ENCODE measurements around the gene SYCP2. TPM values are rescaled to one million over a fixed set of nuclear protein-coding genes. Genes with fewer than 3 reads are reported as not detected.

The SYCP2 gene
- total RNA-seq, 4 donors from 2014 or later: 1.9 to 8.5 (median 5.9) TPM

- WGBS, 2 donors: 0 to 2% methylated on average over 1 to 12 of the region's 24 CpGs
- no peaks in the 10 kb centered on the region for H3K27me3 ChIP-seq
- H3K4me1 ChIP-seq: peaks cover 17 to 25% of the 10 kb centered on the region in 2 donors
- intact Hi-C loops (cut with DNase I): no loop called here
- TF ChIP-seq, protein P1, sequence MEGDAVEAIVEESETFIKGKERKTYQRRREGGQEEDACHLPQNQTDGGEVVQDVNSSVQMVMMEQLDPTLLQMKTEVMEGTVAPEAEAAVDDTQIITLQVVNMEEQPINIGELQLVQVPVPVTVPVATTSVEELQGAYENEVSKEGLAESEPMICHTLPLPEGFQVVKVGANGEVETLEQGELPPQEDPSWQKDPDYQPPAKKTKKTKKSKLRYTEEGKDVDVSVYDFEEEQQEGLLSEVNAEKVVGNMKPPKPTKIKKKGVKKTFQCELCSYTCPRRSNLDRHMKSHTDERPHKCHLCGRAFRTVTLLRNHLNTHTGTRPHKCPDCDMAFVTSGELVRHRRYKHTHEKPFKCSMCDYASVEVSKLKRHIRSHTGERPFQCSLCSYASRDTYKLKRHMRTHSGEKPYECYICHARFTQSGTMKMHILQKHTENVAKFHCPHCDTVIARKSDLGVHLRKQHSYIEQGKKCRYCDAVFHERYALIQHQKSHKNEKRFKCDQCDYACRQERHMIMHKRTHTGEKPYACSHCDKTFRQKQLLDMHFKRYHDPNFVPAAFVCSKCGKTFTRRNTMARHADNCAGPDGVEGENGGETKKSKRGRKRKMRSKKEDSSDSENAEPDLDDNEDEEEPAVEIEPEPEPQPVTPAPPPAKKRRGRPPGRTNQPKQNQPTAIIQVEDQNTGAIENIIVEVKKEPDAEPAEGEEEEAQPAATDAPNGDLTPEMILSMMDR (IDR thresholded peaks at IDR 0.05): no peak
- no peak for TF ChIP-seq POLR2A (IDR thresholded peaks at IDR 0.05)
- peak overlapping the region; percentile 91 to 93 (median 92) for H3K27ac ChIP-seq
- peak; percentile 39 to 44 for DNase-seq
- no peaks in the 10 kb centered on the region for H3K9me3 ChIP-seq
- peak overlapping the region; percentile 67 to 81 (median 70) for H3K4me3 ChIP-seq (replicated peaks in 1 of 3)
- H3K36me3 ChIP-seq: peaks cover 14 to 16% of the 10 kb centered on the region in 2 donors
Measured at GRCh38 chr20:59939879-59940128, 6.4 kb upstream of the SYCP2 start.

- no peak for TF ChIP-seq POLR2A (IDR thresholded peaks at IDR 0.05)
- TF ChIP-seq, protein P1 (IDR thresholded peaks at IDR 0.05): no peak
- peaks cover 9 to 11% of the 10 kb centered on the region in 2 donors for H3K36me3 ChIP-seq
- 66 to 92% methylated on average over 27 to 43 of the region's 104 CpGs for WGBS, 2 donors
- H3K4me1 ChIP-seq: peaks cover 17 to 25% of the 10 kb centered on the region in 2 donors
- peak in 1 of 2 donors; percentile 20 for DNase-seq
- H3K27me3 ChIP-seq: no peaks in the 10 kb centered on the region
- H3K4me3 ChIP-seq (replicated peaks in 1 of 3): peak overlapping the region; percentile 67 to 81 (median 70)
- H3K27ac ChIP-seq: peak overlapping the region; percentile 91 to 93 (median 92)
- intact Hi-C loops (cut with DNase I): no loop called here
- no peaks in the 10 kb centered on the region for H3K9me3 ChIP-seq
Measured at GRCh38 chr20:59939052-59939878, 5.8 kb upstream of the SYCP2 start.

GRCh38 chr20:59938696-59939051 lies 5.2 kb upstream of the SYCP2 start:
- TF ChIP-seq, protein P1 (IDR thresholded peaks at IDR 0.05): no peak
- TF ChIP-seq POLR2A (IDR thresholded peaks at IDR 0.05): no peak
- Histone ChIP-seq H3K27me3 (no peaks in the 10 kb centered on the region), H3K4me3 (replicated peaks in 1 of 3) (no peak overlapping the region), H3K36me3 (peaks cover 3 to 5% of the 10 kb centered on the region in 2 donors), H3K4me1 (peaks cover 17 to 25% of the 10 kb centered on the region in 2 donors), H3K9me3 (no peaks in the 10 kb centered on the region), H3K27ac (no peak overlapping the region)
- 75 to 80% methylated on average over 7 of the region's 7 CpGs for WGBS, 2 donors
- intact Hi-C loops (cut with DNase I): no loop called here
- peak; percentile 59 to 61 for DNase-seq

- TF ChIP-seq, protein P1 (IDR thresholded peaks at IDR 0.05): no peak
- TF ChIP-seq POLR2A (IDR thresholded peaks at IDR 0.05): no peak
- Histone ChIP-seq H3K4me1 (peaks cover 19 to 29% of the 10 kb centered on the region in 2 donors), H3K4me3 (replicated peaks in 1 of 3) (no peak overlapping the region), H3K36me3 (peaks cover 0 to 5% of the 10 kb centered on the region in 2 donors), H3K27me3 (no peaks in the 10 kb centered on the region), H3K27ac (no peak overlapping the region), H3K9me3 (no peaks in the 10 kb centered on the region)
- intact Hi-C loops (cut with DNase I): no loop called here
- 90 to 91% methylated on average over 4 of the region's 4 CpGs for WGBS, 2 donors
- no peak for DNase-seq
Measured at GRCh38 chr20:59938221-59938620, 4.8 kb upstream of the SYCP2 start.

DNA sequence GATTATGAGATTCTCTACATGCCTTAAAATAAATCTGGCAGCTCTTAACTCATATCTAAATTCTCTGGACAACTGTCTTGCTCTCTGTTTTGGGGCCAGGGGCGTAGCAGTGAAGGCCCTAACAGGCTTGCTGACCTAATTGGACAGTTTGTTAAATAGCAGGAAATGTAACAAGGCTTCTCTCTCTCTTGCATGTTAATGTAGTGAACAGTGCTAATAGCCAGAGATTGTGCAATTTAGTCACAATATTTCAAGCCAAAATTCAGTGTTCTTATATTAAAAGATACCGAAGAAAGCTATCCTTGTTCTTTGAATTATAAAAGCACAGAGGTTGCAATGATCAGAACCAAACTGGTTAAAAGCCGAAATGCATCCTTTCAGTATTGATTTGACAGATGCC lies 3.7 kb upstream of the SYCP2 start:
- Histone ChIP-seq H3K9me3 (no peaks in the 10 kb centered on the region), H3K27ac (no peak overlapping the region), H3K4me3 (replicated peaks in 1 of 3) (no peak overlapping the region), H3K36me3 (no peaks in the 10 kb centered on the region), H3K4me1 (peaks cover 20 to 31% of the 10 kb centered on the region in 2 donors), H3K27me3 (no peaks in the 10 kb centered on the region)
- intact Hi-C loops (cut with DNase I): no loop called here
- TF ChIP-seq POLR2A (IDR thresholded peaks at IDR 0.05): no peak
- TF ChIP-seq, protein P1 (IDR thresholded peaks at IDR 0.05): no peak
- DNase-seq: no peak
- 75 to 88% methylated on average over 3 of the region's 3 CpGs for WGBS, 2 donors
